C4-2B (cell line): Measurements from ENCODE around the gene TTC12.

Experiments used
- ZFX ChIP-seq: fragments of 450-650 bp; IDR thresholded peaks from 2 replicates; pipeline ENCODE4 v1.6.1; 2017
- TF ChIP-seq, protein P1 (sequence below): fragments of 450-650 bp; conservative IDR thresholded peaks from 2 replicates; pipeline ENCODE4 v1.5.1; 2017; ENCODE audit warnings: mild to moderate bottlenecking

DNA sequence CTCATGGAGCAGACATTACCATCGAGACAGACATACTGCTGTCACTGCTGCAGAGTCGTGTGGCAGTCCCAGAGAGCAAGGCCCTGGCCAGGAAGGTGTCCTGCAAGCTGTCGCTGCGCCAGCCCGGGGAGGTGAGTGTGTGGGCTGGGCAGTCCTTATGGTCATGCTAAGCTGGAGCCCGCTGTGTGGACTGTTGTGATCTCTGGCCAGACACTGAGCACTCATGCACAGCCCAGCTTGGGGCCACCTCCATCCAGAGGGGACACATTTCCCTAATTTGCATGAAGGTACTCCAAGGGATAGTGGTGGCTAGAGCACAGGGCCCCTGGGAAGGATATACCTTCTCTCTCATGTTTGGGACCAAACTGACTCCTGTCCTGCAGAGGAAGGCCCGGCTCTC, 82.8 kb downstream of the TTC12 start:
- TF ChIP-seq, protein P1, sequence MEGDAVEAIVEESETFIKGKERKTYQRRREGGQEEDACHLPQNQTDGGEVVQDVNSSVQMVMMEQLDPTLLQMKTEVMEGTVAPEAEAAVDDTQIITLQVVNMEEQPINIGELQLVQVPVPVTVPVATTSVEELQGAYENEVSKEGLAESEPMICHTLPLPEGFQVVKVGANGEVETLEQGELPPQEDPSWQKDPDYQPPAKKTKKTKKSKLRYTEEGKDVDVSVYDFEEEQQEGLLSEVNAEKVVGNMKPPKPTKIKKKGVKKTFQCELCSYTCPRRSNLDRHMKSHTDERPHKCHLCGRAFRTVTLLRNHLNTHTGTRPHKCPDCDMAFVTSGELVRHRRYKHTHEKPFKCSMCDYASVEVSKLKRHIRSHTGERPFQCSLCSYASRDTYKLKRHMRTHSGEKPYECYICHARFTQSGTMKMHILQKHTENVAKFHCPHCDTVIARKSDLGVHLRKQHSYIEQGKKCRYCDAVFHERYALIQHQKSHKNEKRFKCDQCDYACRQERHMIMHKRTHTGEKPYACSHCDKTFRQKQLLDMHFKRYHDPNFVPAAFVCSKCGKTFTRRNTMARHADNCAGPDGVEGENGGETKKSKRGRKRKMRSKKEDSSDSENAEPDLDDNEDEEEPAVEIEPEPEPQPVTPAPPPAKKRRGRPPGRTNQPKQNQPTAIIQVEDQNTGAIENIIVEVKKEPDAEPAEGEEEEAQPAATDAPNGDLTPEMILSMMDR, result no peak
- no peak for TF ChIP-seq ZFX
